ENCODE results near the gene RNF14. TPM values are rescaled to one million over a fixed set of nuclear protein-coding genes. Genes with fewer than 3 reads are reported as not detected.

RNF14 gene
- total and polyA plus RNA-seq, 9 of the 15 experiments (the other 6 are each of a cell fraction or from before 2014, with no cell fraction given) = 36.3 to 140 (median 75.1) TPM

GRCh38 chr5:141968914-141969608 lies at the start of gene RNF14 (continued):
- TF ChIP-seq SFPQ (IDR thresholded peaks at IDR 0.05; ENCODE audit: low read depth, low read length) (no peak), CREM (IDR thresholded peaks at IDR 0.05; ENCODE audit: low read depth) (peak; percentile 65), GABPA (tag; conservative IDR thresholded peaks at IDR 0.05; ENCODE audit: low read depth) (peak; percentile 90), ZBTB2 (IDR thresholded peaks at IDR 0.05) (no peak; the same call in 1 of the 2 replicates), IFI16 (CRISPR knock-in tag; IDR thresholded peaks at IDR 0.05) (no peak), ZNF79 (CRISPR knock-in tag; IDR thresholded peaks at IDR 0.05; ENCODE audit: low read depth) (no peak), MYNN (IDR thresholded peaks at IDR 0.05) (peak; percentile 19; the same call in 1 of the 2 replicates), MYNN (CRISPR knock-in tag; IDR thresholded peaks at IDR 0.05) (no peak), ZNF140 (CRISPR knock-in tag; IDR thresholded peaks at IDR 0.05) (no peak), RBM15 (IDR thresholded peaks at IDR 0.05; ENCODE audit: insufficient read depth, low read length) (no peak), ZNF165 (CRISPR knock-in tag; IDR thresholded peaks at IDR 0.05; ENCODE audit: borderline replicate concordance) (no peak), LARP7 (IDR thresholded peaks at IDR 0.05) (peak; percentile 69; the same call in 1 of the 2 replicates), ZBTB1 (CRISPR knock-in tag; IDR thresholded peaks at IDR 0.05; ENCODE audit: borderline replicate concordance, low read depth) (peak; percentile 80; the same call in 1 of the 2 replicates), PHB (CRISPR knock-in tag; IDR thresholded peaks at IDR 0.05) (peak; percentile 66; the same call in 1 of the 2 replicates), EZH2 (IDR thresholded peaks at IDR 0.05; ENCODE audit: borderline replicate concordance, low read depth, low read length) (no peak), ZNF224 (CRISPR knock-in tag; IDR thresholded peaks at IDR 0.05) (no peak), SMAD2 (IDR thresholded peaks at IDR 0.05; ENCODE audit: low read depth, low read length) (no peak), BRD9 (IDR thresholded peaks at IDR 0.05; ENCODE audit: low read depth, partially characterized antibody) (no peak), SPI1 (IDR thresholded peaks at IDR 0.05; ENCODE audit: borderline replicate concordance, low read depth, low read length) (peak; percentile 24; the same call in 1 of the 2 replicates), NR1H2 (CRISPR knock-in tag; IDR thresholded peaks at IDR 0.05) (peak; percentile 86; the same call in 1 of the 2 replicates), NFRKB (IDR thresholded peaks at IDR 0.05; ENCODE audit: low read depth) (peak; percentile 76), YBX1 (IDR thresholded peaks at IDR 0.05) (no peak), HMGXB4 (CRISPR knock-in tag; IDR thresholded peaks at IDR 0.05) (peak; percentile 89), BCOR (IDR thresholded peaks at IDR 0.05) (0 out of 2 replicates have a peak, but pooled peaks have one; percentile 45), CBX8 (IDR thresholded peaks at IDR 0.05; ENCODE audit: borderline replicate concordance, extremely low read depth, low read depth, low read length, poor library complexity, severe bottlenecking) (no peak), TEAD2 (tag; IDR thresholded peaks at IDR 0.05) (no peak)

All from K562 (cell line).